HEK293 (cell line): ENCODE data around the gene ASCC1.

Source experiments
- AEBP2 ChIP-seq: fragments of 450-650 bp; formaldehyde crosslinking; IDR thresholded peaks from 2 replicates; pipeline ENCODE4 v1.5.1; 2016; ENCODE audit warnings: missing biosample characterization, missing genetic modification characterization, borderline replicate concordance
- KLF8 ChIP-seq: fragments of 450-650 bp; formaldehyde crosslinking; IDR thresholded peaks from 2 replicates; pipeline ENCODE4 v1.5.1; 2016; ENCODE audit warnings: missing biosample characterization, missing genetic modification characterization
- PRDM4 ChIP-seq: fragments of 450-650 bp; formaldehyde crosslinking; IDR thresholded peaks from 2 replicates; pipeline ENCODE4 v1.5.1; 2017; ENCODE audit warnings: missing biosample characterization, missing genetic modification characterization
- SP2 ChIP-seq: fragments of 450-650 bp; formaldehyde crosslinking; IDR thresholded peaks from 2 replicates; pipeline ENCODE4 v1.5.1; 2016; ENCODE audit warnings: missing biosample characterization, missing genetic modification characterization
- TCF7L2 ChIP-seq: IDR thresholded peaks from 2 replicates; pipeline ENCODE4 v1.6.1; 2011; ENCODE audit warnings: low read depth, mild to moderate bottlenecking, inconsistent platforms, low read length, moderate library complexity, borderline replicate concordance
- ZBTB44 ChIP-seq: fragments of 450-650 bp; IDR thresholded peaks from 2 replicates; pipeline ENCODE4 v1.5.1; 2018; ENCODE audit warnings: missing biosample characterization, mild to moderate bottlenecking, missing genetic modification characterization
- ZIC2 ChIP-seq: fragments of 450-650 bp; formaldehyde crosslinking; IDR thresholded peaks from 2 replicates; pipeline ENCODE4 v1.5.1; 2016; ENCODE audit warnings: missing biosample characterization, missing genetic modification characterization
- ZNF133 ChIP-seq: fragments of 450-650 bp; formaldehyde crosslinking; IDR thresholded peaks from 2 replicates; pipeline ENCODE4 v1.5.1; 2016; ENCODE audit warnings: missing biosample characterization, missing genetic modification characterization
- ZNF175 ChIP-seq: fragments of 450-650 bp; formaldehyde crosslinking; IDR thresholded peaks from 2 replicates; pipeline ENCODE4 v1.5.1; 2016; ENCODE audit warnings: missing biosample characterization, missing genetic modification characterization
- ZNF2 ChIP-seq: fragments of 450-650 bp; formaldehyde crosslinking; IDR thresholded peaks from 2 replicates; pipeline ENCODE4 v1.5.1; 2016; ENCODE audit warnings: missing biosample characterization, missing genetic modification characterization
- ZNF211 ChIP-seq: fragments of 450-650 bp; formaldehyde crosslinking; IDR thresholded peaks from 2 replicates; pipeline ENCODE4 v1.5.1; 2016; ENCODE audit warnings: low read depth, missing biosample characterization, missing genetic modification characterization
- ZNF221 ChIP-seq: fragments of 450-650 bp; formaldehyde crosslinking; IDR thresholded peaks from 2 replicates; pipeline ENCODE4 v1.5.1; 2017; ENCODE audit warnings: missing biosample characterization, missing genetic modification characterization, borderline replicate concordance
- ZNF223 ChIP-seq: fragments of 450-650 bp; formaldehyde crosslinking; IDR thresholded peaks from 2 replicates; pipeline ENCODE4 v1.5.1; 2016; ENCODE audit warnings: missing biosample characterization, missing genetic modification characterization
- ZNF24 ChIP-seq: fragments of 450-650 bp; formaldehyde crosslinking; IDR thresholded peaks from 2 replicates; pipeline ENCODE4 v1.5.1; 2016; ENCODE audit warnings: missing biosample characterization, missing genetic modification characterization
- ZNF266 ChIP-seq: fragments of 450-650 bp; formaldehyde crosslinking; IDR thresholded peaks from 2 replicates; pipeline ENCODE4 v1.5.1; 2016; ENCODE audit warnings: missing biosample characterization, missing genetic modification characterization, low read depth
- ZNF366 ChIP-seq: fragments of 450-650 bp; formaldehyde crosslinking; conservative IDR thresholded peaks from 2 replicates; pipeline ENCODE4 v1.5.1; 2016; ENCODE audit warnings: missing biosample characterization, missing genetic modification characterization
- ZNF37A ChIP-seq: fragments of 450-650 bp; IDR thresholded peaks from 2 replicates; pipeline ENCODE4 v1.5.1; 2018; ENCODE audit warnings: missing biosample characterization, missing genetic modification characterization
- ZNF449 ChIP-seq: fragments of 450-650 bp; formaldehyde crosslinking; IDR thresholded peaks from 2 replicates; pipeline ENCODE4 v1.5.1; 2017; ENCODE audit warnings: missing biosample characterization, mild to moderate bottlenecking, missing genetic modification characterization, moderate library complexity
- ZNF510 ChIP-seq: fragments of 450-650 bp; formaldehyde crosslinking; IDR thresholded peaks from 2 replicates; pipeline ENCODE4 v1.5.1; 2018; ENCODE audit warnings: mild to moderate bottlenecking, missing genetic modification characterization, missing biosample characterization; ENCODE audit not compliant: insufficient replicate concordance
- ZNF558 ChIP-seq: fragments of 450-650 bp; formaldehyde crosslinking; IDR thresholded peaks from 2 replicates; pipeline ENCODE4 v1.5.1; 2016; ENCODE audit warnings: missing biosample characterization, missing genetic modification characterization
- ZNF624 ChIP-seq: fragments of 450-650 bp; formaldehyde crosslinking; IDR thresholded peaks from 2 replicates; pipeline ENCODE4 v1.5.1; 2017; ENCODE audit warnings: missing biosample characterization, missing genetic modification characterization
- ZNF629 ChIP-seq: fragments of 450-650 bp; formaldehyde crosslinking; IDR thresholded peaks from 2 replicates; pipeline ENCODE4 v1.5.1; 2017; ENCODE audit warnings: missing biosample characterization, missing genetic modification characterization
- ZNF704 ChIP-seq: fragments of 450-650 bp; formaldehyde crosslinking; IDR thresholded peaks from 2 replicates; pipeline ENCODE4 v1.5.1; 2016; ENCODE audit warnings: missing biosample characterization, missing genetic modification characterization
- ZNF843 ChIP-seq: fragments of 450-650 bp; formaldehyde crosslinking; IDR thresholded peaks from 2 replicates; pipeline ENCODE4 v1.5.1; 2016; ENCODE audit warnings: missing biosample characterization, missing genetic modification characterization
- TF ChIP-seq, protein P1 (sequence below): fragments of 450-650 bp; formaldehyde crosslinking; optimal IDR thresholded peaks from 2 replicates; pipeline ENCODE3; 2016; ENCODE audit warnings: missing biosample characterization, mild to moderate bottlenecking, missing genetic modification characterization
- TF ChIP-seq, protein P2 (sequence below): IDR thresholded peaks from 2 replicates; pipeline ENCODE4 v1.6.1; 2011; ENCODE audit warnings: mild to moderate bottlenecking, low read depth, low read length, borderline replicate concordance
- TF ChIP-seq, protein P3 (sequence below): fragments of 450-650 bp; formaldehyde crosslinking; IDR thresholded peaks from 2 replicates; pipeline ENCODE4 v1.5.1; 2016; ENCODE audit warnings: missing biosample characterization, missing genetic modification characterization

The ASCC1 gene

DNA sequence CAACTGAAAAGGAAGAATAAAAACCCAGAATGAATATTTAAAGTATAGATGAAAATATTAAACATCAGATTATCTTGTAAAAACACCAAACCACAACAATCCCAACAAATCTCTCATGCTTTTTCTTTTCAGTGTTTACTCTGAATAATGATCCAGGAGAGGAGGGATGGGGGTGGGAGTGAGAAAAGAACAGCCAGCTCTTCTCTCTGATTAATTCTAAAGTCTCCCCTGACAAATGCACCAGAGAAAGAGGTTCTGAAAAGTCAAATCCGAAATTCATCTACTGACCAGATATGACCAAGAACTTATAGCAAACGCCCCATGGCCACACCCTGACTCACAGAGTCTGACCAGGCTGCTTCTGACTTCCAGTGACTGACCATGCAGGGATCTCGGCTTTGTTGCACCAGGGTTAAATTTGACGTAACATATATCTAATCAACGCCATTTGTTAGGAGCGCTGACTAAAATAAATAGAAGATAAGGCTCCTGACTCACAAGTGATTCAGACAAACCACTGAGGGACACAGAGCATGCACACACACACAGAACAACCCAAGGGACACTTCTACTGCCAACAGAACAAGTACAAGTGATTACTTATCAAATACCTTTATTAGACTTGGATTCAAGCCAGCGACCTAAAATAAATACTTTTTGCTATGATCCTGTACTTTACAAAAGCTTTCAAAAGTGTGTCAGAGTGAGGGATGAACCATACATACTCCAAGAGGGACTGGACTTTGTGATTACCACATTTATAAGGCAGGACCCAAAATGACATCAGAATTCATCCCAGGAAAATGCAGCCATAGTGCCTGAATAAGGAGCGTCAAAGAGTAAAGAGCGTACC, 118.4 kb downstream of the ASCC1 start (continued):
- TF ChIP-seq, protein P1, sequence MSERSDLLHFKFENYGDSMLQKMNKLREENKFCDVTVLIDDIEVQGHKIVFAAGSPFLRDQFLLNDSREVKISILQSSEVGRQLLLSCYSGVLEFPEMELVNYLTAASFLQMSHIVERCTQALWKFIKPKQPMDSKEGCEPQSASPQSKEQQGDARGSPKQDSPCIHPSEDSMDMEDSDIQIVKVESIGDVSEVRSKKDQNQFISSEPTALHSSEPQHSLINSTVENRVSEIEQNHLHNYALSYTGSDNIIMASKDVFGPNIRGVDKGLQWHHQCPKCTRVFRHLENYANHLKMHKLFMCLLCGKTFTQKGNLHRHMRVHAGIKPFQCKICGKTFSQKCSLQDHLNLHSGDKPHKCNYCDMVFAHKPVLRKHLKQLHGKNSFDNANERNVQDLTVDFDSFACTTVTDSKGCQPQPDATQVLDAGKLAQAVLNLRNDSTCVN, result no peak
- TF ChIP-seq ZNF266 (no peak), ZNF366 (tag by site-specific recombination) (peak; percentile 85), ZNF175 (tag by site-specific recombination) (no peak), ZNF223 (tag by site-specific recombination) (no peak), ZNF558 (tag by site-specific recombination) (no peak), ZNF37A (tag by site-specific recombination) (no peak), ZNF211 (tag by site-specific recombination) (no peak), ZNF843 (tag by site-specific recombination) (peak; percentile 95), ZNF221 (no peak), ZNF2 (tag by site-specific recombination) (peak; percentile 78), ZBTB44 (peak; percentile 91), SP2 (tag by site-specific recombination) (peak; percentile 11; the same call in 1 of the 2 replicates), ZNF704 (tag by site-specific recombination) (no peak), ZIC2 (no peak), ZNF24 (peak; percentile 89), ZNF629 (tag by site-specific recombination) (peak; percentile 100), KLF8 (tag by site-specific recombination) (peak; percentile 90), ZNF133 (no peak), AEBP2 (tag by site-specific recombination) (no peak), ZNF510 (tag by site-specific recombination) (no peak), ZNF624 (tag by site-specific recombination) (no peak), PRDM4 (peak; percentile 81), TCF7L2 (no peak), ZNF449 (no peak)
- TF ChIP-seq, protein P2, sequence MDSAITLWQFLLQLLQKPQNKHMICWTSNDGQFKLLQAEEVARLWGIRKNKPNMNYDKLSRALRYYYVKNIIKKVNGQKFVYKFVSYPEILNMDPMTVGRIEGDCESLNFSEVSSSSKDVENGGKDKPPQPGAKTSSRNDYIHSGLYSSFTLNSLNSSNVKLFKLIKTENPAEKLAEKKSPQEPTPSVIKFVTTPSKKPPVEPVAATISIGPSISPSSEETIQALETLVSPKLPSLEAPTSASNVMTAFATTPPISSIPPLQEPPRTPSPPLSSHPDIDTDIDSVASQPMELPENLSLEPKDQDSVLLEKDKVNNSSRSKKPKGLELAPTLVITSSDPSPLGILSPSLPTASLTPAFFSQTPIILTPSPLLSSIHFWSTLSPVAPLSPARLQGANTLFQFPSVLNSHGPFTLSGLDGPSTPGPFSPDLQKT, result no peak
- TF ChIP-seq, protein P3, sequence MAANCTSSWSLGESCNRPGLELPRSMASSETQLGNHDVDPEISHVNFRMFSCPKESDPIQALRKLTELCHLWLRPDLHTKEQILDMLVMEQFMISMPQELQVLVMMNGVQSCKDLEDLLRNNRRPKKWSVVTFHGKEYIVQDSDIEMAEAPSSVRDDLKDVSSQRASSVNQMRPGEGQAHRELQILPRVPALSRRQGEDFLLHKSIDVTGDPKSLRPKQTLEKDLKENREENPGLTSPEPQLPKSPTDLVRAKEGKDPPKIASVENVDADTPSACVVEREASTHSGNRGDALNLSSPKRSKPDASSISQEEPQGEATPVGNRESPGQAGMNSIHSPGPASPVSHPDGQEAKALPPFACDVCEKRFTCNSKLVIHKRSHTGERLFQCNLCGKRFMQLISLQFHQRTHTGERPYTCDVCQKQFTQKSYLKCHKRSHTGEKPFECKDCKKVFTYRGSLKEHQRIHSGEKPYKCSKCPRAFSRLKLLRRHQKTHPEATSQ (tag by site-specific recombination), result no peak
